WERI-Rb-1 (cell line): ENCODE results near the gene PCMTD2.

ENCODE experiments used
- DNase-seq: peaks from one replicate; pipeline ENCODE4 v3.0.0-alpha.2; 2020
- H3K27ac ChIP-seq: fragments of 250-450 bp; sonication (Bioruptor Pico); 2 replicates; pipeline ENCODE4 v1.5.1; 2020; ENCODE audit warnings: mild to moderate bottlenecking, moderate library complexity
- H3K27me3 ChIP-seq: fragments of 250-450 bp; sonication (Bioruptor Pico); 2 replicates; pipeline ENCODE4 v1.5.1; 2021; ENCODE audit warnings: mild to moderate bottlenecking, low read depth, moderate library complexity; ENCODE audit not compliant: insufficient read depth, severe bottlenecking
- H3K36me3 ChIP-seq: fragments of 250-450 bp; sonication (Bioruptor Pico); 2 replicates; pipeline ENCODE4 v1.5.1; 2020; ENCODE audit warnings: mild to moderate bottlenecking, moderate library complexity
- H3K4me3 ChIP-seq: 2 replicates; pipeline ENCODE4 v1.5.1; 2011; ENCODE audit warnings: low read depth, mild to moderate bottlenecking, control low read depth, low read length
- H3K9me3 ChIP-seq: fragments of 250-450 bp; sonication (Bioruptor Pico); 2 replicates; pipeline ENCODE4 v1.5.1; 2021; ENCODE audit warnings: mild to moderate bottlenecking, moderate library complexity; ENCODE audit not compliant: severe bottlenecking
- CTCF ChIP-seq: IDR thresholded peaks from 2 replicates; pipeline ENCODE4 v1.5.1; 2011; ENCODE audit warnings: low read depth, mild to moderate bottlenecking, control low read depth, inconsistent platforms, low read length

Gene PCMTD2

GRCh38 chr20:64238851-64239387 is 16.6 kb upstream of the PCMTD2 start:
- no peaks in the 10 kb centered on the region for H3K27me3 ChIP-seq
- H3K4me3 ChIP-seq: no peak overlapping the region
- no peak for DNase-seq
- H3K27ac ChIP-seq: no peak overlapping the region
- TF ChIP-seq CTCF: peak; percentile 7; the same call in 1 of the 2 replicates
- no peaks in the 10 kb centered on the region for H3K36me3 ChIP-seq
- H3K9me3 ChIP-seq: no peaks in the 10 kb centered on the region

- no peak for DNase-seq
- TF ChIP-seq CTCF: no peak
- no peak overlapping the region for H3K4me3 ChIP-seq
- H3K27ac ChIP-seq: no peak overlapping the region
- H3K36me3 ChIP-seq: no peaks in the 10 kb centered on the region
- no peaks in the 10 kb centered on the region for H3K9me3 ChIP-seq
- no peaks in the 10 kb centered on the region for H3K27me3 ChIP-seq
Measured at GRCh38 chr20:64239449-64240242, 15.9 kb upstream of the PCMTD2 start.

GRCh38 chr20:64240243-64241015 is 15.1 kb upstream of the PCMTD2 start:
- Histone ChIP-seq H3K27me3 (no peaks in the 10 kb centered on the region), H3K9me3 (no peaks in the 10 kb centered on the region), H3K27ac (no peak overlapping the region), H3K36me3 (no peaks in the 10 kb centered on the region), H3K4me3 (no peak overlapping the region)
- DNase-seq: no peak
- TF ChIP-seq CTCF: no peak

- H3K36me3 ChIP-seq: no peaks in the 10 kb centered on the region
- H3K27ac ChIP-seq: no peak overlapping the region
- no peak for DNase-seq
- no peak overlapping the region for H3K4me3 ChIP-seq
- H3K9me3 ChIP-seq: no peaks in the 10 kb centered on the region
- no peak for TF ChIP-seq CTCF
- no peaks in the 10 kb centered on the region for H3K27me3 ChIP-seq
Measured at GRCh38 chr20:64241061-64241460, 14.5 kb upstream of the PCMTD2 start.

GRCh38 chr20:64242003-64242796 is 13.3 kb upstream of the PCMTD2 start:
- no peak for DNase-seq
- no peak for TF ChIP-seq CTCF
- H3K36me3 ChIP-seq: no peaks in the 10 kb centered on the region
- H3K27me3 ChIP-seq: no peaks in the 10 kb centered on the region
- H3K9me3 ChIP-seq: no peaks in the 10 kb centered on the region
- no peak overlapping the region for H3K27ac ChIP-seq
- H3K4me3 ChIP-seq: no peak overlapping the region
